HEK293 (cell line): ENCODE data around the gene PKN3.

ENCODE experiments used
- CTCF ChIA-PET: fragments of 350-600 bp; formaldehyde crosslinking; extraction: SDS; loops from one replicate; lab custom pipeline; 2021; ENCODE audit warnings: antibody characterized with exemption; lab: Yijun Ruan, JAX
- POLR2A ChIA-PET: fragments of 300-600 bp; formaldehyde crosslinking; extraction: SDS; loops from one replicate; lab custom pipeline; 2020; ENCODE audit warnings: antibody characterized with exemption, inconsistent platforms; lab: Yijun Ruan, JAX
- H3K27ac ChIP-seq: fragments of 200-500 bp; sonication (Bioruptor generic); 2 replicates; pipeline ENCODE4 v1.5.1; 2014; ENCODE audit warnings: low read depth, low read length, control low read depth, inconsistent platforms; ENCODE audit errors: extremely low read depth
- H3K36me3 ChIP-seq, 2 experiments: fragments of 200-500 bp in 1 of 2; sonication (Bioruptor generic) in 1 of 2; 1 replicate in 1 of 2; 2 replicates in 1 of 2; pipeline ENCODE4 v1.5.1; 2014 to 2017; ENCODE audit warnings: inconsistent platforms in 2 of 2, low read length in 2 of 2; ENCODE audit not compliant: control insufficient read depth in 2 of 2, insufficient read depth in 1 of 2
- H3K4me1 ChIP-seq: fragments of 200-500 bp; sonication (Bioruptor generic); 2 replicates; pipeline ENCODE4 v1.5.1; 2014; ENCODE audit warnings: mild to moderate bottlenecking, low read length, inconsistent platforms; ENCODE audit not compliant: control insufficient read depth, insufficient read depth
- H3K4me3 ChIP-seq: 2 replicates; pipeline ENCODE4 v1.5.1; 2011; ENCODE audit warnings: low read depth, mild to moderate bottlenecking, control low read depth, low read length, moderate library complexity
- H3K9me3 ChIP-seq: fragments of 200-500 bp; sonication (Bioruptor generic); 2 replicates; pipeline ENCODE4 v1.5.1; 2014; ENCODE audit warnings: low read depth, low read length, inconsistent platforms; ENCODE audit not compliant: control insufficient read depth, insufficient read depth
- EGR2 ChIP-seq: fragments of 450-650 bp; formaldehyde crosslinking; IDR thresholded peaks from 2 replicates; pipeline ENCODE4 v1.5.1; 2016; ENCODE audit warnings: low read depth, missing biosample characterization, missing genetic modification characterization
- GLI2 ChIP-seq: fragments of 450-650 bp; formaldehyde crosslinking; IDR thresholded peaks from 2 replicates; pipeline ENCODE4; 2017; ENCODE audit warnings: missing biosample characterization, missing genetic modification characterization, low read depth, borderline replicate concordance
- KLF1 ChIP-seq: fragments of 450-650 bp; formaldehyde crosslinking; IDR thresholded peaks from 2 replicates; pipeline ENCODE4 v1.5.1; 2016; ENCODE audit warnings: missing biosample characterization, missing genetic modification characterization
- SP2 ChIP-seq: fragments of 450-650 bp; formaldehyde crosslinking; IDR thresholded peaks from 2 replicates; pipeline ENCODE4 v1.5.1; 2016; ENCODE audit warnings: missing biosample characterization, missing genetic modification characterization
- TRIM28 ChIP-seq: IDR thresholded peaks from 2 replicates; pipeline ENCODE4 v1.6.1; 2011; ENCODE audit warnings: low read length, control low read depth, borderline replicate concordance
- ZBTB17 ChIP-seq: fragments of 450-650 bp; formaldehyde crosslinking; IDR thresholded peaks from 2 replicates; pipeline ENCODE4 v1.5.1; 2016; ENCODE audit warnings: missing biosample characterization, missing genetic modification characterization
- ZBTB7A ChIP-seq: fragments of 450-650 bp; formaldehyde crosslinking; IDR thresholded peaks from 2 replicates; pipeline ENCODE4 v1.5.1; 2016; ENCODE audit warnings: low read depth, missing biosample characterization, missing genetic modification characterization
- ZFHX2 ChIP-seq: fragments of 450-650 bp; formaldehyde crosslinking; conservative IDR thresholded peaks from 2 replicates; pipeline ENCODE4 v1.5.1; 2016; ENCODE audit warnings: missing biosample characterization, missing genetic modification characterization
- ZIC2 ChIP-seq: fragments of 450-650 bp; formaldehyde crosslinking; IDR thresholded peaks from 2 replicates; pipeline ENCODE4 v1.5.1; 2016; ENCODE audit warnings: missing biosample characterization, missing genetic modification characterization
- ZNF211 ChIP-seq: fragments of 450-650 bp; formaldehyde crosslinking; IDR thresholded peaks from 2 replicates; pipeline ENCODE4 v1.5.1; 2016; ENCODE audit warnings: low read depth, missing biosample characterization, missing genetic modification characterization
- ZNF274 ChIP-seq, 2 experiments: fragments of 200-500 bp in 1 of 2; fragments of 450-650 bp in 1 of 2; sonication (Bioruptor generic) in 1 of 2; formaldehyde crosslinking in 1 of 2; IDR thresholded peaks; 2 replicates each; pipeline versions ENCODE4 v1.5.1 to v1.6.1; 2014 to 2016; ENCODE audit warnings: borderline replicate concordance in 1 of 2, inconsistent platforms in 1 of 2, low read length in 1 of 2, missing biosample characterization in 1 of 2, missing genetic modification characterization in 1 of 2
- ZNF311 ChIP-seq: fragments of 450-650 bp; formaldehyde crosslinking; IDR thresholded peaks from 2 replicates; pipeline ENCODE4 v1.5.1; 2017; ENCODE audit warnings: missing biosample characterization, missing genetic modification characterization, borderline replicate concordance
- ZNF341 ChIP-seq: fragments of 450-650 bp; formaldehyde crosslinking; IDR thresholded peaks from 2 replicates; pipeline ENCODE4; 2016; ENCODE audit warnings: low read depth, missing biosample characterization, missing genetic modification characterization
- ZNF423 ChIP-seq: fragments of 450-650 bp; formaldehyde crosslinking; IDR thresholded peaks from 2 replicates; pipeline ENCODE4 v1.5.1; 2016; ENCODE audit warnings: missing biosample characterization, missing genetic modification characterization
- ZNF426 ChIP-seq: fragments of 450-650 bp; formaldehyde crosslinking; IDR thresholded peaks from 2 replicates; pipeline ENCODE4 v1.5.1; 2017; ENCODE audit warnings: missing biosample characterization, missing genetic modification characterization, mild to moderate bottlenecking, inconsistent platforms, moderate library complexity
- ZNF549 ChIP-seq: fragments of 450-650 bp; IDR thresholded peaks from 2 replicates; pipeline ENCODE4 v1.5.1; 2018; ENCODE audit warnings: missing biosample characterization, missing genetic modification characterization, mild to moderate bottlenecking, inconsistent platforms, moderate library complexity
- ZNF571 ChIP-seq: fragments of 450-650 bp; formaldehyde crosslinking; IDR thresholded peaks from 2 replicates; pipeline ENCODE4 v1.5.0; 2017; ENCODE audit warnings: missing biosample characterization, missing genetic modification characterization
- ZNF610 ChIP-seq: fragments of 450-650 bp; formaldehyde crosslinking; IDR thresholded peaks from 2 replicates; pipeline ENCODE4 v1.5.1; 2016; ENCODE audit warnings: missing biosample characterization, missing genetic modification characterization, borderline replicate concordance
- ZNF623 ChIP-seq: fragments of 450-650 bp; formaldehyde crosslinking; IDR thresholded peaks from 2 replicates; pipeline ENCODE4 v1.5.1; 2016; ENCODE audit warnings: missing biosample characterization, missing genetic modification characterization
- ZNF658 ChIP-seq: fragments of 450-650 bp; formaldehyde crosslinking; IDR thresholded peaks from 2 replicates; pipeline ENCODE4; 2016; ENCODE audit warnings: missing biosample characterization, missing genetic modification characterization
- ZNF785 ChIP-seq: fragments of 450-650 bp; formaldehyde crosslinking; IDR thresholded peaks from 2 replicates; pipeline ENCODE4 v1.5.1; 2016; ENCODE audit warnings: missing biosample characterization, missing genetic modification characterization
- TF ChIP-seq, protein P1 (sequence below): fragments of 450-650 bp; formaldehyde crosslinking; IDR thresholded peaks from 2 replicates; pipeline ENCODE4 v1.5.1; 2016; ENCODE audit warnings: missing biosample characterization, missing genetic modification characterization, low read depth
- TF ChIP-seq, protein P2 (sequence below): fragments of 450-650 bp; formaldehyde crosslinking; IDR thresholded peaks from 2 replicates; pipeline ENCODE4 v1.5.1; 2016; ENCODE audit warnings: missing biosample characterization, missing genetic modification characterization
- TF ChIP-seq, protein P3 (sequence below): fragments of 450-650 bp; formaldehyde crosslinking; conservative IDR thresholded peaks from 2 replicates; pipeline ENCODE4 v1.5.1; 2016; ENCODE audit warnings: low read depth, missing biosample characterization, missing genetic modification characterization
- TF ChIP-seq, protein P4 (sequence below): fragments of 450-650 bp; IDR thresholded peaks from 2 replicates; pipeline ENCODE4 v1.5.1; 2018; ENCODE audit warnings: missing biosample characterization, missing genetic modification characterization
- TF ChIP-seq, protein P5 (sequence below): fragments of 450-650 bp; formaldehyde crosslinking; IDR thresholded peaks from 2 replicates; pipeline ENCODE4 v1.5.1; 2016; ENCODE audit warnings: missing biosample characterization, missing genetic modification characterization

Gene PKN3

DNA sequence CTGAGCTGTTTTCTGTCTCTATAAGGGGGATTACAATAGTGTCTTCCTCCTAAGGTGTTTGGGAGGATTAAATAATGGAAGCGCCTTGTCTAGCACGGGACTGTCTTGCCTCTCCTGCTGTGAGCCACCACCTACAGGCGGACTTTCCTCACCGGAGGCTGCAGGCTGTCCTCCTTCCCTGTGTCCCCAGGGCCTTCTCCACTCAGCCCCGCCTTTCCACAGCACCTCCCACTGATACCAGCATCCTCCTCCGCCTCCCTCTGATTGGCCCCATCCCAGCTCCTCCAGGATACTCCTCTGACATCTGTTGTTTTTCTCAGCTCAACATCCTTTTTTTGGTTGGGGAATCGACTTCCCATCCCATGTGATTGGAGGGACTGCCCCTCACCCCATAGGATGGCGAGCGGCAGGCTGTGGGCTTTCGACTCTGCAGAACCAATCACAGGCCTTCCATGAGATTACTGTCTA, 22.5 kb downstream of the PKN3 start:
- ChIA-PET POLR2A (interaction anchor here (0.6 to 2.5 kb wide), 24 partner anchors 8 to 565 kb away, joined by 3 to 22 read pairs (median 6); partner anchors contain the start of genes BBLN, ENDOG, IER5L and PKN3), CTCF (interaction anchor here (0.9 to 1.5 kb wide), 4 partner anchors 8 to 93 kb away, joined by 3 to 16 read pairs (median 6); partner anchors contain the start of genes ENDOG and PKN3)
- H3K4me3 ChIP-seq = peak overlapping the region; percentile 29
- peak overlapping the region; percentile 11; the same call in 1 of the 2 replicates for H3K27ac ChIP-seq
- H3K36me3 ChIP-seq = peaks cover 0 to 22% of the 10 kb centered on the region in 2 experiments; a peak in 1 of 3 replicates
- H3K9me3 ChIP-seq = no peaks in the 10 kb centered on the region
- H3K4me1 ChIP-seq = no peaks in the 10 kb centered on the region
- TF ChIP-seq ZNF571 = no peak
- no peak for TF ChIP-seq ZBTB7A
- TF ChIP-seq ZNF658 (tag by site-specific recombination) = no peak
- peak; percentile 85; the same call in 1 of the 2 replicates for TF ChIP-seq ZNF423 (tag by site-specific recombination)
- TF ChIP-seq TRIM28 = no peak
- peak; percentile 95 for TF ChIP-seq ZBTB17
- TF ChIP-seq ZNF311 (tag by site-specific recombination) = no peak
- 0 out of 2 replicates have a peak, but pooled peaks have one; percentile 8 for TF ChIP-seq ZNF610 (tag by site-specific recombination)
- TF ChIP-seq SP2 = peak; percentile 96
- peak; percentile 76; the same call in 1 of the 2 replicates for TF ChIP-seq KLF1
- TF ChIP-seq, protein P1, sequence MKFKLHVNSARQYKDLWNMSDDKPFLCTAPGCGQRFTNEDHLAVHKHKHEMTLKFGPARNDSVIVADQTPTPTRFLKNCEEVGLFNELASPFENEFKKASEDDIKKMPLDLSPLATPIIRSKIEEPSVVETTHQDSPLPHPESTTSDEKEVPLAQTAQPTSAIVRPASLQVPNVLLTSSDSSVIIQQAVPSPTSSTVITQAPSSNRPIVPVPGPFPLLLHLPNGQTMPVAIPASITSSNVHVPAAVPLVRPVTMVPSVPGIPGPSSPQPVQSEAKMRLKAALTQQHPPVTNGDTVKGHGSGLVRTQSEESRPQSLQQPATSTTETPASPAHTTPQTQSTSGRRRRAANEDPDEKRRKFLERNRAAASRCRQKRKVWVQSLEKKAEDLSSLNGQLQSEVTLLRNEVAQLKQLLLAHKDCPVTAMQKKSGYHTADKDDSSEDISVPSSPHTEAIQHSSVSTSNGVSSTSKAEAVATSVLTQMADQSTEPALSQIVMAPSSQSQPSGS (tag by site-specific recombination) = no peak
- TF ChIP-seq, protein P2, sequence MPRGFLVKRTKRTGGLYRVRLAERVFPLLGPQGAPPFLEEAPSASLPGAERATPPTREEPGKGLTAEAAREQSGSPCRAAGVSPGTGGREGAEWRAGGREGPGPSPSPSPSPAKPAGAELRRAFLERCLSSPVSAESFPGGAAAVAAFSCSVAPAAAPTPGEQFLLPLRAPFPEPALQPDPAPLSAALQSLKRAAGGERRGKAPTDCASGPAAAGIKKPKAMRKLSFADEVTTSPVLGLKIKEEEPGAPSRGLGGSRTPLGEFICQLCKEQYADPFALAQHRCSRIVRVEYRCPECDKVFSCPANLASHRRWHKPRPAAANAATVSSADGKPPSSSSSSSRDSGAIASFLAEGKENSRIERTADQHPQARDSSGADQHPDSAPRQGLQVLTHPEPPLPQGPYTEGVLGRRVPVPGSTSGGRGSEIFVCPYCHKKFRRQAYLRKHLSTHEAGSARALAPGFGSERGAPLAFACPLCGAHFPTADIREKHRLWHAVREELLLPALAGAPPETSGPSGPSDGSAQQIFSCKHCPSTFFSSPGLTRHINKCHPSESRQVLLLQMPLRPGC (tag by site-specific recombination) = peak; percentile 9; the same call in 1 of the 2 replicates
- peak; percentile 15 for TF ChIP-seq ZIC2 (tag by site-specific recombination)
- TF ChIP-seq ZNF426 = no peak
- TF ChIP-seq, protein P3, sequence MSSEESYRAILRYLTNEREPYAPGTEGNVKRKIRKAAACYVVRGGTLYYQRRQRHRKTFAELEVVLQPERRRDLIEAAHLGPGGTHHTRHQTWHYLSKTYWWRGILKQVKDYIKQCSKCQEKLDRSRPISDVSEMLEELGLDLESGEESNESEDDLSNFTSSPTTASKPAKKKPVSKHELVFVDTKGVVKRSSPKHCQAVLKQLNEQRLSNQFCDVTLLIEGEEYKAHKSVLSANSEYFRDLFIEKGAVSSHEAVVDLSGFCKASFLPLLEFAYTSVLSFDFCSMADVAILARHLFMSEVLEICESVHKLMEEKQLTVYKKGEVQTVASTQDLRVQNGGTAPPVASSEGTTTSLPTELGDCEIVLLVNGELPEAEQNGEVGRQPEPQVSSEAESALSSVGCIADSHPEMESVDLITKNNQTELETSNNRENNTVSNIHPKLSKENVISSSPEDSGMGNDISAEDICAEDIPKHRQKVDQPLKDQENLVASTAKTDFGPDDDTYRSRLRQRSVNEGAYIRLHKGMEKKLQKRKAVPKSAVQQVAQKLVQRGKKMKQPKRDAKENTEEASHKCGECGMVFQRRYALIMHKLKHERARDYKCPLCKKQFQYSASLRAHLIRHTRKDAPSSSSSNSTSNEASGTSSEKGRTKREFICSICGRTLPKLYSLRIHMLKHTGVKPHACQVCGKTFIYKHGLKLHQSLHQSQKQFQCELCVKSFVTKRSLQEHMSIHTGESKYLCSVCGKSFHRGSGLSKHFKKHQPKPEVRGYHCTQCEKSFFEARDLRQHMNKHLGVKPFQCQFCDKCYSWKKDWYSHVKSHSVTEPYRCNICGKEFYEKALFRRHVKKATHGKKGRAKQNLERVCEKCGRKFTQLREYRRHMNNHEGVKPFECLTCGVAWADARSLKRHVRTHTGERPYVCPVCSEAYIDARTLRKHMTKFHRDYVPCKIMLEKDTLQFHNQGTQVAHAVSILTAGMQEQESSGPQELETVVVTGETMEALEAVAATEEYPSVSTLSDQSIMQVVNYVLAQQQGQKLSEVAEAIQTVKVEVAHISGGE (tag by site-specific recombination) = no peak
- peak; percentile 91 for TF ChIP-seq ZFHX2
- TF ChIP-seq ZNF274 (IDR thresholded peaks at IDR 0.05; ENCODE audit: low read length) = no peak
- TF ChIP-seq ZNF274 (tag by site-specific recombination; IDR thresholded peaks at IDR 0.05; ENCODE audit: borderline replicate concordance) = no peak
- TF ChIP-seq, protein P4, sequence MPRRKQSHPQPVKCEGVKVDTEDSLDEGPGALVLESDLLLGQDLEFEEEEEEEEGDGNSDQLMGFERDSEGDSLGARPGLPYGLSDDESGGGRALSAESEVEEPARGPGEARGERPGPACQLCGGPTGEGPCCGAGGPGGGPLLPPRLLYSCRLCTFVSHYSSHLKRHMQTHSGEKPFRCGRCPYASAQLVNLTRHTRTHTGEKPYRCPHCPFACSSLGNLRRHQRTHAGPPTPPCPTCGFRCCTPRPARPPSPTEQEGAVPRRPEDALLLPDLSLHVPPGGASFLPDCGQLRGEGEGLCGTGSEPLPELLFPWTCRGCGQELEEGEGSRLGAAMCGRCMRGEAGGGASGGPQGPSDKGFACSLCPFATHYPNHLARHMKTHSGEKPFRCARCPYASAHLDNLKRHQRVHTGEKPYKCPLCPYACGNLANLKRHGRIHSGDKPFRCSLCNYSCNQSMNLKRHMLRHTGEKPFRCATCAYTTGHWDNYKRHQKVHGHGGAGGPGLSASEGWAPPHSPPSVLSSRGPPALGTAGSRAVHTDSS (tag by site-specific recombination) = no peak
- TF ChIP-seq ZNF341 = peak; percentile 75
- peak; percentile 94 for TF ChIP-seq EGR2
- no peak for TF ChIP-seq ZNF211 (tag by site-specific recombination)
- TF ChIP-seq ZNF623 (tag by site-specific recombination) = no peak
- no peak for TF ChIP-seq GLI2 (tag by site-specific recombination)
- TF ChIP-seq ZNF785 = no peak
- TF ChIP-seq, protein P5, sequence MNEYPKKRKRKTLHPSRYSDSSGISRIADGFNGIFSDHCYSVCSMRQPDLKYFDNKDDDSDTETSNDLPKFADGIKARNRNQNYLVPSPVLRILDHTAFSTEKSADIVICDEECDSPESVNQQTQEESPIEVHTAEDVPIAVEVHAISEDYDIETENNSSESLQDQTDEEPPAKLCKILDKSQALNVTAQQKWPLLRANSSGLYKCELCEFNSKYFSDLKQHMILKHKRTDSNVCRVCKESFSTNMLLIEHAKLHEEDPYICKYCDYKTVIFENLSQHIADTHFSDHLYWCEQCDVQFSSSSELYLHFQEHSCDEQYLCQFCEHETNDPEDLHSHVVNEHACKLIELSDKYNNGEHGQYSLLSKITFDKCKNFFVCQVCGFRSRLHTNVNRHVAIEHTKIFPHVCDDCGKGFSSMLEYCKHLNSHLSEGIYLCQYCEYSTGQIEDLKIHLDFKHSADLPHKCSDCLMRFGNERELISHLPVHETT (tag by site-specific recombination) = 0 out of 2 replicates have a peak, but pooled peaks have one; percentile 14
- no peak for TF ChIP-seq ZNF549 (tag by site-specific recombination)
